DLD1 (cell line): ENCODE data around the gene RPS14.

Experiments used
- in situ Hi-C: cut with HindIII; loops from 2 replicates; pipeline ENCODE4 v1.10.0; 2017; ENCODE audit warnings: low sequenced_read_pairs

RPS14 gene

GRCh38 chr5:150449517-150450339, at the start of gene RPS14:
RPS14 (minus strand) TSS chr5:150449739; CDS start chr5:150447733, 2,006 bp downstream.
- in situ Hi-C loops = loop anchor here (10.0 kb wide), 1 partner anchor 55 kb away; the partner anchor contains the start of gene NDST1

- in situ Hi-C loops = no loop called here
Measured at GRCh38 chr5:150498971-150499370, 49.4 kb upstream of the RPS14 start.

GRCh38 chr5:150498501-150498900, 49.0 kb upstream of the RPS14 start:
- in situ Hi-C loops = no loop called here

GRCh38 chr5:150497989-150498317, 48.4 kb upstream of the RPS14 start:
- in situ Hi-C loops = no loop called here

GRCh38 chr5:150497274-150497988, 47.9 kb upstream of the RPS14 start:
- in situ Hi-C loops = no loop called here

- in situ Hi-C loops = no loop called here
Measured at GRCh38 chr5:150496534-150496933, 47.0 kb upstream of the RPS14 start.

- in situ Hi-C loops = no loop called here
Measured at GRCh38 chr5:150496098-150496497, 46.6 kb upstream of the RPS14 start.

- in situ Hi-C loops = no loop called here
Measured at GRCh38 chr5:150492621-150493020, 43.1 kb upstream of the RPS14 start.

GRCh38 chr5:150491876-150492275, 42.3 kb upstream of the RPS14 start:
- in situ Hi-C loops = no loop called here

GRCh38 chr5:150490754-150491153, 41.2 kb upstream of the RPS14 start:
- in situ Hi-C loops = no loop called here

- in situ Hi-C loops = no loop called here
Measured at GRCh38 chr5:150490296-150490669, 40.7 kb upstream of the RPS14 start.

- in situ Hi-C loops = no loop called here
Measured at GRCh38 chr5:150489360-150490295, 40.1 kb upstream of the RPS14 start.

GRCh38 chr5:150488519-150489359, 39.2 kb upstream of the RPS14 start:
- in situ Hi-C loops = no loop called here

GRCh38 chr5:150487199-150488061, 37.9 kb upstream of the RPS14 start:
- in situ Hi-C loops = no loop called here

GRCh38 chr5:150486402-150487198, 37.1 kb upstream of the RPS14 start:
- in situ Hi-C loops = no loop called here

GRCh38 chr5:150485693-150486401, 36.3 kb upstream of the RPS14 start:
- in situ Hi-C loops = no loop called here

- in situ Hi-C loops = no loop called here
Measured at GRCh38 chr5:150484964-150485692, 35.6 kb upstream of the RPS14 start.
